ENCODE measurements around the gene MYL6B.

GRCh38 chr12:56114084-56114483, 38.3 kb upstream of the MYL6B start:
- TF ChIP-seq CTCF (conservative IDR thresholded peaks at IDR 0.05; ENCODE audit: low read depth, low read length) (no peak), EZH2 (IDR thresholded peaks at IDR 0.05; ENCODE audit: low read length, unreplicated experiment) (no peak), EZH2phosphoT487 (IDR thresholded peaks at IDR 0.05; ENCODE audit: borderline replicate concordance, low read length) (no peak)
